OCI-LY3 (cell line): Measurements from ENCODE around the gene SAE1.

Experiments
- EZH2phosphoT487 ChIP-seq: fragments of 200-600 bp; shearing (Covaris generic); IDR thresholded peaks from 2 replicates; pipeline ENCODE4 v1.6.1; 2018; ENCODE audit warnings: antibody characterized with exemption, mixed run types, low read depth
- TF ChIP-seq, protein P1 (sequence below): fragments of 200-600, 300-600 bp; sonication (generic); IDR thresholded peaks from 2 replicates; pipeline ENCODE4 v1.5.1; 2014; ENCODE audit warnings: antibody characterized with exemption, low read length, low read depth

- TF ChIP-seq, protein P1, sequence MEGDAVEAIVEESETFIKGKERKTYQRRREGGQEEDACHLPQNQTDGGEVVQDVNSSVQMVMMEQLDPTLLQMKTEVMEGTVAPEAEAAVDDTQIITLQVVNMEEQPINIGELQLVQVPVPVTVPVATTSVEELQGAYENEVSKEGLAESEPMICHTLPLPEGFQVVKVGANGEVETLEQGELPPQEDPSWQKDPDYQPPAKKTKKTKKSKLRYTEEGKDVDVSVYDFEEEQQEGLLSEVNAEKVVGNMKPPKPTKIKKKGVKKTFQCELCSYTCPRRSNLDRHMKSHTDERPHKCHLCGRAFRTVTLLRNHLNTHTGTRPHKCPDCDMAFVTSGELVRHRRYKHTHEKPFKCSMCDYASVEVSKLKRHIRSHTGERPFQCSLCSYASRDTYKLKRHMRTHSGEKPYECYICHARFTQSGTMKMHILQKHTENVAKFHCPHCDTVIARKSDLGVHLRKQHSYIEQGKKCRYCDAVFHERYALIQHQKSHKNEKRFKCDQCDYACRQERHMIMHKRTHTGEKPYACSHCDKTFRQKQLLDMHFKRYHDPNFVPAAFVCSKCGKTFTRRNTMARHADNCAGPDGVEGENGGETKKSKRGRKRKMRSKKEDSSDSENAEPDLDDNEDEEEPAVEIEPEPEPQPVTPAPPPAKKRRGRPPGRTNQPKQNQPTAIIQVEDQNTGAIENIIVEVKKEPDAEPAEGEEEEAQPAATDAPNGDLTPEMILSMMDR = no peak
- no peak for TF ChIP-seq EZH2phosphoT487
Measured at GRCh38 chr19:47168065-47168464, 37.4 kb downstream of the SAE1 start.
